HepG2 (cell line): ENCODE results near the gene ULK3. TPM values are rescaled to one million over a fixed set of nuclear protein-coding genes. Genes with fewer than 3 reads are reported as not detected.
A peak's percentile ranks its signal among the peaks of the same experiment; 100 is the strongest.

ENCODE experiments used
- CHD2 ChIP-seq: IDR thresholded peaks from 2 replicates; pipeline ENCODE4 v1.6.1; 2011; ENCODE audit warnings: low read depth, low read length, improper control_type of control experiment
- FOSL1 ChIP-seq: sonication (generic); formaldehyde crosslinking; IDR thresholded peaks from 2 replicates; pipeline ENCODE4 v1.9.0; 2021; ENCODE audit warnings: missing genetic modification reagents, borderline replicate concordance
- GLI4 ChIP-seq: sonication (generic); formaldehyde crosslinking; IDR thresholded peaks from 2 replicates; pipeline ENCODE4 v1.5.1; 2020; ENCODE audit warnings: missing genetic modification reagents, mild to moderate bottlenecking, moderate library complexity, borderline replicate concordance
- HNF4A ChIP-seq: sonication (generic); formaldehyde crosslinking; IDR thresholded peaks from 2 replicates; pipeline ENCODE4 v1.4.0; 2020; ENCODE audit warnings: missing genetic modification reagents
- HNF4G ChIP-seq, 2 experiments: sonication (generic) in 1 of 2; formaldehyde crosslinking in 1 of 2; IDR thresholded peaks; 2 replicates each; pipeline versions ENCODE4 v1.4.0 to v1.6.1; 2011 to 2020; ENCODE audit warnings: borderline replicate concordance in 2 of 2, low read depth in 2 of 2, mild to moderate bottlenecking in 2 of 2, low read length in 1 of 2, missing genetic modification reagents in 1 of 2, moderate library complexity in 1 of 2
- KMT2A ChIP-seq: sonication (generic); formaldehyde crosslinking; IDR thresholded peaks from 2 replicates; pipeline ENCODE4 v1.4.0; 2020; ENCODE audit warnings: missing genetic modification reagents
- MIXL1 ChIP-seq: IDR thresholded peaks from 2 replicates; pipeline ENCODE4 v1.6.1; 2016
- NKX3-1 ChIP-seq: sonication (generic); formaldehyde crosslinking; IDR thresholded peaks from 2 replicates; pipeline ENCODE4 v1.5.0; 2020; ENCODE audit warnings: missing genetic modification reagents
- PHF20 ChIP-seq: sonication (generic); formaldehyde crosslinking; IDR thresholded peaks from 2 replicates; pipeline ENCODE4 v1.5.0; 2020; ENCODE audit warnings: mild to moderate bottlenecking, missing genetic modification reagents
- RNF2 ChIP-seq: fragments of 450-650 bp; conservative IDR thresholded peaks from 2 replicates; pipeline ENCODE4 v1.6.1; 2016; ENCODE audit warnings: low read depth
- SALL1 ChIP-seq: sonication (generic); formaldehyde crosslinking; IDR thresholded peaks from 2 replicates; pipeline ENCODE4 v1.8.0; 2022; ENCODE audit warnings: mild to moderate bottlenecking, missing genetic modification reagents
- SRSF4 ChIP-seq: fragments of 200-400 bp; formaldehyde crosslinking; IDR thresholded peaks from one replicate; pipeline ENCODE4 v1.6.1; 2018; ENCODE audit warnings: mild to moderate bottlenecking, low read depth, low read length, moderate library complexity; ENCODE audit not compliant: poor library complexity, severe bottlenecking
- YEATS4 ChIP-seq: sonication (generic); formaldehyde crosslinking; IDR thresholded peaks from 2 replicates; pipeline ENCODE4 v1.4.0; 2020; ENCODE audit warnings: missing genetic modification reagents, borderline replicate concordance
- ZBTB42 ChIP-seq: sonication (generic); formaldehyde crosslinking; IDR thresholded peaks from 2 replicates; pipeline ENCODE4 v1.5.0; 2020; ENCODE audit warnings: mild to moderate bottlenecking, missing genetic modification reagents
- ZMYM4 ChIP-seq: sonication (generic); formaldehyde crosslinking; IDR thresholded peaks from 2 replicates; pipeline ENCODE4 v1.8.1; 2023; ENCODE audit warnings: mild to moderate bottlenecking, missing genetic modification reagents
- ZNF256 ChIP-seq: sonication (generic); formaldehyde crosslinking; conservative IDR thresholded peaks from 2 replicates; pipeline ENCODE4 v1.4.0; 2020; ENCODE audit warnings: missing genetic modification reagents
- ZNF3 ChIP-seq: IDR thresholded peaks from 2 replicates; pipeline ENCODE4 v1.7.0; 2017; ENCODE audit warnings: inconsistent platforms
- ZNF549 ChIP-seq: sonication (generic); formaldehyde crosslinking; IDR thresholded peaks from 2 replicates; pipeline ENCODE4 v1.5.0; 2020; ENCODE audit warnings: missing genetic modification reagents
- ZNF709 ChIP-seq: sonication (generic); formaldehyde crosslinking; IDR thresholded peaks from 2 replicates; pipeline ENCODE4 v1.5.0; 2020; ENCODE audit warnings: mild to moderate bottlenecking, missing genetic modification reagents
- ZNF878 ChIP-seq: sonication (generic); formaldehyde crosslinking; IDR thresholded peaks from 2 replicates; pipeline ENCODE4 v1.8.1; 2023; ENCODE audit warnings: mild to moderate bottlenecking, missing genetic modification reagents, moderate library complexity
- polyA plus RNA-seq, 8 experiments: library from polyadenylated mRNA; depleted of rRNA in 3 of 8; stranded (reverse) in 7 of 8; unstranded in 1 of 8; fragments of >200 nt; fragmentation: Illumina TruSeq in 4 of 8; extraction: Trizol in 4 of 8; gene quantifications; 2 replicates each; pipeline versions ENCODE4 v1.2.1 to v1.2.3, GENCODE V29; 2011 to 2016; ENCODE audit warnings: low read depth in 4 of 8, missing spikeins in 1 of 8, mixed read lengths in 1 of 8; ENCODE audit not compliant: insufficient read depth in 1 of 8
- total RNA-seq, 5 experiments: library from RNA; depleted of rRNA; stranded (reverse); fragments of >200 nt; fragmentation: Illumina TruSeq; extraction: Trizol; gene quantifications; 2 replicates each; pipeline ENCODE4 v1.2.3, GENCODE V29; 2016; ENCODE audit warnings: low read depth in 1 of 5
- TF ChIP-seq, protein P1 (sequence below): sonication (generic); formaldehyde crosslinking; IDR thresholded peaks from 2 replicates; pipeline ENCODE4 v1.5.1; 2020; ENCODE audit warnings: missing genetic modification reagents, mild to moderate bottlenecking, borderline replicate concordance
- TF ChIP-seq, protein P2 (sequence below): sonication (generic); formaldehyde crosslinking; IDR thresholded peaks from 2 replicates; pipeline ENCODE4 v1.5.0; 2020; ENCODE audit warnings: missing genetic modification reagents
- TF ChIP-seq, protein P3 (sequence below): sonication (generic); formaldehyde crosslinking; conservative IDR thresholded peaks from 2 replicates; pipeline ENCODE4 v1.8.0; 2022; ENCODE audit warnings: missing genetic modification reagents

Gene ULK3
- total and polyA plus RNA-seq, 2 of the 13 experiments (the other 11 are each of a cell fraction or from before 2014, with no cell fraction given), result 15.2 to 23.7 TPM

- no peak for TF ChIP-seq MIXL1 (CRISPR knock-in tag)
- TF ChIP-seq, protein P1, sequence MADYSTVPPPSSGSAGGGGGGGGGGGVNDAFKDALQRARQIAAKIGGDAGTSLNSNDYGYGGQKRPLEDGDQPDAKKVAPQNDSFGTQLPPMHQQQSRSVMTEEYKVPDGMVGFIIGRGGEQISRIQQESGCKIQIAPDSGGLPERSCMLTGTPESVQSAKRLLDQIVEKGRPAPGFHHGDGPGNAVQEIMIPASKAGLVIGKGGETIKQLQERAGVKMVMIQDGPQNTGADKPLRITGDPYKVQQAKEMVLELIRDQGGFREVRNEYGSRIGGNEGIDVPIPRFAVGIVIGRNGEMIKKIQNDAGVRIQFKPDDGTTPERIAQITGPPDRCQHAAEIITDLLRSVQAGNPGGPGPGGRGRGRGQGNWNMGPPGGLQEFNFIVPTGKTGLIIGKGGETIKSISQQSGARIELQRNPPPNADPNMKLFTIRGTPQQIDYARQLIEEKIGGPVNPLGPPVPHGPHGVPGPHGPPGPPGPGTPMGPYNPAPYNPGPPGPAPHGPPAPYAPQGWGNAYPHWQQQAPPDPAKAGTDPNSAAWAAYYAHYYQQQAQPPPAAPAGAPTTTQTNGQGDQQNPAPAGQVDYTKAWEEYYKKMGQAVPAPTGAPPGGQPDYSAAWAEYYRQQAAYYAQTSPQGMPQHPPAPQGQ (CRISPR knock-in tag), result no peak
- TF ChIP-seq ZNF549 (CRISPR knock-in tag), result no peak
- TF ChIP-seq, protein P2, sequence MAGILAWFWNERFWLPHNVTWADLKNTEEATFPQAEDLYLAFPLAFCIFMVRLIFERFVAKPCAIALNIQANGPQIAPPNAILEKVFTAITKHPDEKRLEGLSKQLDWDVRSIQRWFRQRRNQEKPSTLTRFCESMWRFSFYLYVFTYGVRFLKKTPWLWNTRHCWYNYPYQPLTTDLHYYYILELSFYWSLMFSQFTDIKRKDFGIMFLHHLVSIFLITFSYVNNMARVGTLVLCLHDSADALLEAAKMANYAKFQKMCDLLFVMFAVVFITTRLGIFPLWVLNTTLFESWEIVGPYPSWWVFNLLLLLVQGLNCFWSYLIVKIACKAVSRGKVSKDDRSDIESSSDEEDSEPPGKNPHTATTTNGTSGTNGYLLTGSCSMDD, result no peak
- TF ChIP-seq ZMYM4 (CRISPR knock-in tag), result peak; percentile 26; the same call in 1 of the 2 replicates
- 0 out of 2 replicates have a peak, but pooled peaks have one; percentile 42 for TF ChIP-seq RNF2
- no peak for TF ChIP-seq SRSF4
- 0 out of 2 replicates have a peak, but pooled peaks have one; percentile 28 for TF ChIP-seq KMT2A (CRISPR knock-in tag)
- TF ChIP-seq CHD2, result no peak; the same call in 1 of the 2 replicates
- no peak for TF ChIP-seq PHF20
- peak; percentile 76 for TF ChIP-seq YEATS4 (CRISPR knock-in tag)
- TF ChIP-seq ZBTB42 (CRISPR knock-in tag), result no peak
- TF ChIP-seq, protein P3, sequence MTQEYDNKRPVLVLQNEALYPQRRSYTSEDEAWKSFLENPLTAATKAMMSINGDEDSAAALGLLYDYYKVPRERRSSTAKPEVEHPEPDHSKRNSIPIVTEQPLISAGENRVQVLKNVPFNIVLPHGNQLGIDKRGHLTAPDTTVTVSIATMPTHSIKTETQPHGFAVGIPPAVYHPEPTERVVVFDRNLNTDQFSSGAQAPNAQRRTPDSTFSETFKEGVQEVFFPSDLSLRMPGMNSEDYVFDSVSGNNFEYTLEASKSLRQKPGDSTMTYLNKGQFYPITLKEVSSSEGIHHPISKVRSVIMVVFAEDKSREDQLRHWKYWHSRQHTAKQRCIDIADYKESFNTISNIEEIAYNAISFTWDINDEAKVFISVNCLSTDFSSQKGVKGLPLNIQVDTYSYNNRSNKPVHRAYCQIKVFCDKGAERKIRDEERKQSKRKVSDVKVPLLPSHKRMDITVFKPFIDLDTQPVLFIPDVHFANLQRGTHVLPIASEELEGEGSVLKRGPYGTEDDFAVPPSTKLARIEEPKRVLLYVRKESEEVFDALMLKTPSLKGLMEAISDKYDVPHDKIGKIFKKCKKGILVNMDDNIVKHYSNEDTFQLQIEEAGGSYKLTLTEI (CRISPR knock-in tag), result no peak
- TF ChIP-seq HNF4A (CRISPR knock-in tag), result no peak
- TF ChIP-seq ZNF3 (CRISPR knock-in tag), result no peak
- TF ChIP-seq ZNF878 (CRISPR knock-in tag), result no peak
- no peak for TF ChIP-seq HNF4G (IDR thresholded peaks at IDR 0.05; ENCODE audit: borderline replicate concordance, low read depth, low read length)
- no peak for TF ChIP-seq HNF4G (CRISPR knock-in tag; IDR thresholded peaks at IDR 0.05; ENCODE audit: borderline replicate concordance, low read depth)
- no peak for TF ChIP-seq NKX3-1
- TF ChIP-seq FOSL1 (CRISPR knock-in tag), result no peak
- TF ChIP-seq ZNF709 (CRISPR knock-in tag), result no peak
- no peak for TF ChIP-seq GLI4
- TF ChIP-seq SALL1 (CRISPR knock-in tag), result peak; percentile 54; the same call in 1 of the 2 replicates
- no peak for TF ChIP-seq ZNF256 (CRISPR knock-in tag)
Observed at GRCh38 chr15:74842581-74843444, at the start of gene ULK3 (continued).
